Psoas muscle (tissue), 8 donors: ENCODE results near the gene CACNG4. TPM values are rescaled to one million over a fixed set of nuclear protein-coding genes. Genes with fewer than 3 reads are reported as not detected.

Experiments
- ATAC-seq, 4 donors: fragments of 200-7000 bp; cut with Tn5 transposase; one replicate each; pipeline ENCODE4 v1.9.1; 2020; ENCODE audit warnings: moderate library complexity in 3 of 4, mild to moderate bottlenecking in 2 of 4
- DNase-seq, 2 donors: peaks; one replicate each; pipeline ENCODE4 v3.0.0-alpha.2; 2020
- H3K27ac ChIP-seq: fragments of 200-600 bp; one replicate; pipeline ENCODE4 v1.8.0; 2022
- H3K27me3 ChIP-seq, 3 donors: fragments of 200-600 bp in 1 of 3; one replicate each; pipeline versions ENCODE4 v1.6.1 to v1.8.0; 2013 to 2022; ENCODE audit warnings: low read length in 2 of 3, mild to moderate bottlenecking in 2 of 3, moderate library complexity in 1 of 3; ENCODE audit not compliant: insufficient read depth in 3 of 3
- H3K36me3 ChIP-seq, 2 donors: fragments of 200-600 bp in 1 of 2; one replicate each; pipeline versions ENCODE4 v1.6.1 to v1.8.0; 2013 to 2022; ENCODE audit warnings: low read depth in 1 of 2, mild to moderate bottlenecking in 1 of 2, moderate library complexity in 1 of 2; ENCODE audit not compliant: insufficient read depth in 1 of 2
- H3K4me1 ChIP-seq: fragments of 200-600 bp; one replicate; pipeline ENCODE4 v1.8.0; 2022
- H3K4me3 ChIP-seq: fragments of 200-600 bp; one replicate; pipeline ENCODE4 v1.8.0; 2022; ENCODE audit warnings: mild to moderate bottlenecking
- H3K9me3 ChIP-seq: fragments of 200-600 bp; one replicate; pipeline ENCODE4 v1.8.0; 2022
- CTCF ChIP-seq: fragments of 200-600 bp; IDR thresholded peaks from one replicate; pipeline ENCODE4 v1.8.0; 2022; ENCODE audit warnings: antibody characterized with exemption
- WGBS, 3 donors: extraction: QIAGEN DNeasy Blood & Tissue Kit; methylation state at CpG; one replicate each; pipeline versions ENCODE4 v1.1.6 to v1.1.7; 2013; 5-methylcytosine and 5-hydroxymethylcytosine counted together
- intact Hi-C, 2 donors: fragments of 100-400 bp; cut with DNase I; formaldehyde crosslinking; loops; one replicate each; pipeline versions ENCODE4 v1.11.0 to v1.14.2; 2022
- polyA plus RNA-seq, 3 donors: library from polyadenylated mRNA; stranded (reverse); fragments of 200-250 nt; gene quantifications; one replicate each; pipeline ENCODE4 v1.2.3, GENCODE V29; 2013
- total RNA-seq, 4 donors: library from RNA; stranded (reverse); fragmentation: NEBNext Ultra II Directional in 2 of 4; extraction: Animal tissue kit (Norgen Biotek cat#: 25700) in 2 of 4; gene quantifications; one replicate each; pipeline versions ENCODE4 v1.2.1 to v1.2.4, GENCODE V29; 2021 to 2023
- donor health status: healthy with polysubstance abuse.
- donor health status: DM: no; HTN: no; CAD: no; lungs with moderate emphysema.
- donor health status: Bipolar disorder and iron deficiency.
- donor health status: healthy.
- donor health status: DM: yes; HTN: yes; CAD: no.
- donor health status: DM: no; HTN: no; CAD: no.
- donor health status: DM: no; HTN: no; CAD: no.
- donor health status: DM: yes; HTN: yes; CAD: no.

The CACNG4 gene
- total and polyA plus RNA-seq, 7 donors = 0.03 TPM; not detected in 6

GRCh38 chr17:67003231-67003630 is 38.7 kb downstream of the CACNG4 start:
- DNase-seq (no peak), ATAC-seq (no peak)
- TF ChIP-seq CTCF = no peak
- no peaks in the 10 kb centered on the region for H3K27me3 ChIP-seq
- no peak overlapping the region for H3K4me3 ChIP-seq
- WGBS, 3 donors = 86 to 95% (median 90%) methylated on average over 2 of the region's 2 CpGs
- intact Hi-C loops = no loop called here
- no peaks in the 10 kb centered on the region for H3K9me3 ChIP-seq
- no peaks in the 10 kb centered on the region for H3K36me3 ChIP-seq
- H3K27ac ChIP-seq = no peak overlapping the region
- H3K4me1 ChIP-seq = no peaks in the 10 kb centered on the region

GRCh38 chr17:67004181-67004580 is 39.7 kb downstream of the CACNG4 start:
- no peak for ATAC-seq
- H3K36me3 ChIP-seq = no peaks in the 10 kb centered on the region
- H3K9me3 ChIP-seq = no peaks in the 10 kb centered on the region
- H3K4me1 ChIP-seq = no peaks in the 10 kb centered on the region
- WGBS, 3 donors = 64 to 73% (median 68%) methylated on average over 11 of the region's 11 CpGs
- TF ChIP-seq CTCF = no peak
- H3K27ac ChIP-seq = no peak overlapping the region
- H3K27me3 ChIP-seq = no peaks in the 10 kb centered on the region
- intact Hi-C loops = no loop called here
- no peak for DNase-seq
- no peak overlapping the region for H3K4me3 ChIP-seq

GRCh38 chr17:67007266-67007665 is 42.8 kb downstream of the CACNG4 start:
- intact Hi-C loops = no loop called here
- no peaks in the 10 kb centered on the region for H3K36me3 ChIP-seq
- H3K4me1 ChIP-seq = no peaks in the 10 kb centered on the region
- 78 to 90% (median 83%) methylated on average over 6 of the region's 6 CpGs for WGBS, 3 donors
- no peak for TF ChIP-seq CTCF
- ATAC-seq (no peak), DNase-seq (no peak)
- no peaks in the 10 kb centered on the region for H3K27me3 ChIP-seq
- no peak overlapping the region for H3K4me3 ChIP-seq
- H3K9me3 ChIP-seq = no peaks in the 10 kb centered on the region
- no peak overlapping the region for H3K27ac ChIP-seq

DNA sequence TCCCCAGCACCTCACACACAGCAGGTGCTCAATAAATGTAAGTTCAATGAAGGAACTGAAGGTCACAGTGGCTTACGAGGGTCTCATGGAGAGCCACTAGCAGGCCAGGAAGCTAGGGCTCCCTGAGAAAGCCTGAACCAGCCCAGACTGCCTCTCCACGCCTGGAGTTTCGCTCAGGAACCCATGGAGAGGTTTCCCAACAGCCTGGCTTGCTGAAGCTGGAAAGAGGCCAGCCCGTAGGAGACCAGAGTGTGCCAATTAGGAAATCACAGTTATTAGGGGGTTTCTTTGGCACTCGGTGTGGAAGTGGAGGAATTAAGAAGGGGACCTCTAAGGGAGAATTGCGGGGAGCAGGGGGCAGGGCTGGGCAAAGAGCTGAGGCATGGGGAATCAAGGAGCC is 43.6 kb downstream of the CACNG4 start:
- Histone ChIP-seq H3K4me3 (no peak overlapping the region), H3K27ac (no peak overlapping the region), H3K4me1 (no peaks in the 10 kb centered on the region), H3K27me3 (no peaks in the 10 kb centered on the region), H3K9me3 (no peaks in the 10 kb centered on the region), H3K36me3 (no peaks in the 10 kb centered on the region)
- intact Hi-C loops = no loop called here
- no peak for TF ChIP-seq CTCF
- whole genome bisulfite sequencing, 3 donors = 62 to 81% (median 67%) methylated on average over 6 of the region's 6 CpGs
- ATAC-seq = no peak
- no peak for DNase-seq

GRCh38 chr17:67011527-67012175 is 47.1 kb downstream of the CACNG4 start:
- Histone ChIP-seq H3K27ac (no peak overlapping the region), H3K27me3 (no peaks in the 10 kb centered on the region), H3K4me3 (no peak overlapping the region), H3K4me1 (no peaks in the 10 kb centered on the region), H3K9me3 (no peaks in the 10 kb centered on the region), H3K36me3 (no peaks in the 10 kb centered on the region)
- no peak for TF ChIP-seq CTCF
- ATAC-seq = no peak
- intact Hi-C loops = no loop called here
- no peak for DNase-seq
- 70 to 73% (median 71%) methylated on average over 9 of the region's 9 CpGs for WGBS, 3 donors
